ENCODE results near the gene SLC17A9.

DNA sequence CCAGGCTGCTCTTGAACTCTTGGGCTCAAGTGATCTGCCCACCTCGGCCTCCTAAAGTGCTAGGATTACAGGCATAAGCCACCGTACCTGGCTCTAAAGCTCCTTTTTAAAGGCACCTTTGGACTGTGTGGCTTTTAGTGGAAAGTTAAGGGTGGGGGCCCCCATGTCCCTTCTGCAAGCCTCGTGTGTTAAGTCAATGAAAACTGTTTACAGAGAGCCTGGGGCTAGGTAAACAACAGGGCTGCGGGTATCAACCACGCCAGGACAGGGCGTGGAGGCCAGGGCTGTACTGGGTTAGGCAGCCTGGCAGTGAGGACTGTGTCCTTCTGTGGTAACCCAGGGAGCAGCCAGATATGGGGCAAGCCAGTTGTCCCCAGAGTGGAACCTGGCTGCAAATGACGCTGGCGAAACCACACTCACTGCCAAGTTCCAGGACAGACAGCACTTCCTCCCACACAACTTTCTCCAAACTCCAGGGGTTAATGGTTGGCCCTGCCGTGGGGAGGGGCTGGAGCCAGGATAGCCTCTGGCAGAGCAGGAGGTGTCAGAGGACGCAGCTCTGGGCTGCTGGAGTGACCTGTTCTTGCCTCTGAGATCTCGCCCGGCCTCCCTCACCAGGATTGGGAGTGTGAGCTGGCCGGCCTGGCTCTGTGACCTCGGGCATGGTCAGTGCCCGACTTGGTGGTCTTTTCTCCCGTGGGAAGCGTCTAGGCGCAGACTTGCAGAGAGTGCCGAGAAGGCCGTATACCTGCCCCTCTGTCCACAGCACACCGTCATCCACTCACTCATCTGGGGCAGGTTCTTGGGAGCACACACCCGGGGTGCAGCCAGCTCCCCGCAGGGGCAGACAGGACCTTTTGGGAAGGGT lies 3.2 kb downstream of the SLC17A9 start:
- TF ChIP-seq, protein P1, sequence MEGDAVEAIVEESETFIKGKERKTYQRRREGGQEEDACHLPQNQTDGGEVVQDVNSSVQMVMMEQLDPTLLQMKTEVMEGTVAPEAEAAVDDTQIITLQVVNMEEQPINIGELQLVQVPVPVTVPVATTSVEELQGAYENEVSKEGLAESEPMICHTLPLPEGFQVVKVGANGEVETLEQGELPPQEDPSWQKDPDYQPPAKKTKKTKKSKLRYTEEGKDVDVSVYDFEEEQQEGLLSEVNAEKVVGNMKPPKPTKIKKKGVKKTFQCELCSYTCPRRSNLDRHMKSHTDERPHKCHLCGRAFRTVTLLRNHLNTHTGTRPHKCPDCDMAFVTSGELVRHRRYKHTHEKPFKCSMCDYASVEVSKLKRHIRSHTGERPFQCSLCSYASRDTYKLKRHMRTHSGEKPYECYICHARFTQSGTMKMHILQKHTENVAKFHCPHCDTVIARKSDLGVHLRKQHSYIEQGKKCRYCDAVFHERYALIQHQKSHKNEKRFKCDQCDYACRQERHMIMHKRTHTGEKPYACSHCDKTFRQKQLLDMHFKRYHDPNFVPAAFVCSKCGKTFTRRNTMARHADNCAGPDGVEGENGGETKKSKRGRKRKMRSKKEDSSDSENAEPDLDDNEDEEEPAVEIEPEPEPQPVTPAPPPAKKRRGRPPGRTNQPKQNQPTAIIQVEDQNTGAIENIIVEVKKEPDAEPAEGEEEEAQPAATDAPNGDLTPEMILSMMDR (conservative IDR thresholded peaks at IDR 0.05): no peak
- TF ChIP-seq EZH2 (IDR thresholded peaks at IDR 0.05; ENCODE audit: low read depth): no peak

Data from PC-9 (cell line).